HG02642 (cell line): ENCODE data around the gene MGST1.
A peak's percentile ranks its signal among the peaks of the same experiment; 100 is the strongest.

Experiments used
- ATAC-seq: cut with Tn5 transposase; IDR thresholded peaks from one replicate; pipeline ENCODE4 v1.9.1; 2021; ENCODE audit warnings: mild to moderate bottlenecking; ENCODE audit not compliant: unreplicated experiment, poor library complexity

MGST1 gene

DNA sequence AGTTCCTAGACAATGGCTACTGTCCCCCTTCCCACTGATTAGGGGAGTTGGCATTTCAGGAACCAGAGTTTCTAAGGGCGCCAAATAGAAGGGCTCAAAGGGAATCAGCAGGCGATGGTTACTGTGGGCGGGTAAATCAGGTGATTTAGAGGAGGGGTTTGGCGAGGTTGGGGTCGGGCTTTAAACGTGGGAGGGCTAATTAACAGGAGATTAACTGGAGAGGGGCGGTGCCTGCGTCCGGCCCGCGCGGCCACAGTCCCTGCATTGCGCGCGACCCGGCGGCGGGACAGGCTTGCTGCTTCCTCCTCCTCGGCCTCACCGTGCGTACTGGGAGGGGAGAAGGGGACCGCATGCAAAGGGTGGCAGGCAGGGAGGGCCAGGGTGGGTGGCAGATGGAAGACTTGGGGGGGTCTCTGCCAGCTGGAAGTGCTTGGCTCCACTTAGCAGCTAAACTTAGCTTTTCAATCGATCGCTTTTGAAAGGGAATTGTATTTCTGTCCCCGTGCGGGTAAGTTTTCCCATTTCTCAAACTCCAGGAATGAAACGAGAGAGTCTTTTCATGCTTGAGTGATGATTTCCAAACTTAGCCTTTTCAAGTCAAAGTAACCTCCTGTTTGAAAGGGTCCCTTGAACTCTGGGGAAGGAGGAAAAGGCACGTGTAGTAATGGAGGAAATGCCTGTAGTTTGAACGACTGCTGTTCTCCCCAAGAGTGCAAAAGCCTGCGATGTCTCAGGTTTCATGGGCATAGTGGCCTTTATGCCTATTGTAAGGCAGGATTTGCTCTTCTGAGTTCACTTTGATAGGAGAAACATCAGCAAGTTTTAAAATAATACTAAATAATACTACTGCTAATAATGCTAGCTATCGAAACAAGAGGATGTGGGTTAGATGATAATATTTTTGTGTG is at the start of gene MGST1:
TSS of gene MGST1 (plus strand) at position 255 of the 908 bp plus-strand sequence. CDS start 6,608 bp downstream, outside the sequence.
- peak; percentile 76 for ATAC-seq

- no peak for ATAC-seq
These were observed 48.0 kb upstream of the MGST1 start for GRCh38 chr12:16299403-16299802.

GRCh38 chr12:16300122-16300521 is 47.3 kb upstream of the MGST1 start:
- no peak for ATAC-seq

DNA sequence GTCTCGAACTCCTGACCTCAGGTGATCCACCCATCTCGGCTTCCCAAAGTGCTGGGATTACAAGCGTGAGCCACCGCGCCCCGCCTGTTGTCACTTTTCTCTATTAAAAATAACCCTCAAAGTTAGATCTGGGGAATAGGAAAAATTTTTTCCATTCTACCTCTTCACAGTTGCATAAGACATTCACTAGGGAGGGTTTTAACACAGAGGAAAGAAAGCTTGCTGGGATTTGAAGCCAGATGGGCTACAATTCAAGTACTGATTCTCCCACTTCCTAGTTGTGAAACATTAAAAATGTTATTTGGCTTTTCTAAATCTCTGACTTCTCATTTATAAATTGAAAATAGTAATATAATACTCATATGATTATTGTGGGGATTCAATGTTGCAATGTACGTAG is 46.7 kb upstream of the MGST1 start:
- ATAC-seq = no peak

GRCh38 chr12:16303939-16304338 is 43.5 kb upstream of the MGST1 start:
- ATAC-seq = no peak

GRCh38 chr12:16307856-16308475 is 39.5 kb upstream of the MGST1 start:
- no peak for ATAC-seq

DNA sequence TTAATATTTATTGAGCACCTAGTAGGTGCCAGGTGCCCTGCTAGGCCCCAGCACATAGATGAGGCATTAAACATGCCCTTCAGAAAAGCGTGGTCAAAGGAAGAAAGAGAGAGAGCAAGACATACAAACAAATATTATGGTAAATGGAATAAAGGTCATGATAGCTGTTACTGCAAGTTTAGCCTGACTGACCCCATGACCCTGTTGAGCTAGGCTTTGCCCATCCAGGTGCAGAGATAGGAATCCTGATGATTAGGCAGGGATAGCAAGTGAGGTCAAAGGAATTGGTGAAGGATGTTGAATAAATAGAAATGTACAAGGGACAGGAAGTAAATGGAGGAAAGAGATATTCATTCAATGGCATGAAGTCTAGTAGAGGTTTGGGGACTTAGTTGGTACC is 36.5 kb upstream of the MGST1 start:
- ATAC-seq = no peak

DNA sequence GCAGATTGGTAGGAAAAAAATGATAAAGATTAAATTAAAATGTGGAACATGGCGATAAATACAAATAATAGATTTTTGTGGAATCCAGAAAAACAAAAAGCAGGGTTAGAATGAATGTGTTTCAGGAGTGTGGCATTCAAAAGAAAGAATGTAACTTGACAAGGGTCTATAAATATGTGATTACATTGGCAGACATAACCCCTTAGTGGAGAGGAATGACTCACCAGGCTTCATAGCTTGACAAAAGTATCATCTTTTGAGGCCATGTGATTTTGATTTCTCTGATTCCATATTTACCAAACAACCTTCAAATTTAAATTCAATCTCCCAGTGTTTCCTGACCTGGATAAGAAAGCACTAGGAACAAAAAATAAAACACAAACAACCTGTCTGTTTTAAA is 24.4 kb upstream of the MGST1 start:
- ATAC-seq = no peak

- no peak for ATAC-seq
These were observed 23.8 kb upstream of the MGST1 start for GRCh38 chr12:16323638-16324037.

- no peak for ATAC-seq
These were observed 23.2 kb upstream of the MGST1 start for GRCh38 chr12:16324272-16324671.

DNA sequence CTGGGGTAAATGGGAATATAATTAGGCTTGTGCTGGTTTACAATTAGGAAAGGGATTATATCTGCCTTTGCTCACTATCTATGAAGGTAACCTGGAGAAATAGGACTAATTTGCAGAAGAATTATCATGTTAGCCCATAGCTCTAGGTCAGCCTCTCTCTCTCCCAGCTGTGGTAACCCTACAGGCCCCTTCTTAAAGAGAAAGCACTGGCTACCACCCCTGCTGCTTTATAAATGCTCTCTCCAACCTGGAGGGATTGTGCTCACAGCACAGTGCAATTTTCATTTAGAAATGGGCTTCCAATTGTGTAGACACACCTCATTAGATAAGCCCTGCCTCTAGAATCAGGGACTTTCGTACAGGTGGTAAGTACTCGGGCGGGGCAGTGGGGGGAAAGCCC is 22.7 kb upstream of the MGST1 start:
- ATAC-seq = no peak

- ATAC-seq = no peak
These were observed 22.0 kb upstream of the MGST1 start for GRCh38 chr12:16325426-16325825.

DNA sequence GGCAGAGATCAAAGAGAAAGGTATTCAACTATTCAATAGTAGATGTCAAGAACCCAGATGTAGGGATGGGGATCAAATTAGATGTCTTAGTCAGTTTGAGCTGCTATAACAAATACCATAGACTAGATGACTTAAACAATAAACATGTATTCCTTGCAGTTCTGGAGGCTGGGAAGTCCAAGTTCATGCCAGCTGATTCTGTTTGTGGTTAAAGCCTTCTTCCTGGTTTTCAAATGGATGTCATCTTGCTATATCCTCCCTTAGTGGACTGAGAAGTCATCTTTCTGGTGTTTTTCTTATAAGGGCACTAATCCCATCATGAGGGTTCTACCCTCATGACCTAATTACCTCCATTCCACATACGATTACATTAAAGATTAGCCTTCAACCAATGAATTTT is 19.5 kb upstream of the MGST1 start:
- ATAC-seq = no peak

- no peak for ATAC-seq
These were observed 17.9 kb upstream of the MGST1 start for GRCh38 chr12:16329594-16329993.

DNA sequence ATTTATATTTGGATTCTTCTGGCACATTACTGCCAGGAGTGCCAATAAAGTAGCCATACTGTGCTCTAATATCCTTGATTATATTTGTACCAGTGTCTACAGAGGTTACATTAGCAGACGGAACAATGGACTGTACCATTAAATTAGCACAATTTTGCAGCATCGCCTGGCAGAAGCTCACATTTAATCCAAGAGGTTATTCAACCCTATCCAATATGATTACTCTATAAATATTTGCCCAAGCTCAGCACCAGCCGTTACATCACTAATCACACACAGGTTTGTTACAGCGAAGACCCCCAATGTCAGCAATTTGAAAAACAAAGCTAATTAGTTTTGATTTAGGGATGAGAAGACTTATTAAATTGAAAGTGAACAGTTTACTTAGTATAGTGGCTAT is 16.9 kb upstream of the MGST1 start:
- ATAC-seq = no peak

DNA sequence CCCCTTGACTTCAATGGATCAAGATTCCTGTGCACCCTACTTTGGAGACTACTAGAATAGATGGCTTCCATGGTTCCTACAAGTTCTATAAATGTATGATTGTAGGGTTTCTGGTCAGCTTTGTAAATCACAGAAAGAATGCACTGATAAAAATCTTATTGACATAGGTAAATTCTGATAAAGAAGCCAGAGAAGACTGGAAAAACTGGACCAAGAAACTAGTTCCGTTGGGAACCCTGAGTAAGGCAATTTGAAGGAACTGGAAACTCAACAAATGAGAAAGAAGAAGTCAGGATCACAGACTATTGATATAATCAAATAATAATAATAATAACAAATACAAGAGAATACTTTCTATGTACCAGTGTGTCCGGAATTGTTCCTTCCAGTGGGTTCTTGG is 15.4 kb upstream of the MGST1 start:
- no peak for ATAC-seq

- no peak for ATAC-seq
These were observed 11.6 kb upstream of the MGST1 start for GRCh38 chr12:16335838-16336237.

- no peak for ATAC-seq
These were observed 3.2 kb upstream of the MGST1 start for GRCh38 chr12:16344269-16344668.

GRCh38 chr12:16345105-16345504 is 2.3 kb upstream of the MGST1 start:
- ATAC-seq = no peak

DNA sequence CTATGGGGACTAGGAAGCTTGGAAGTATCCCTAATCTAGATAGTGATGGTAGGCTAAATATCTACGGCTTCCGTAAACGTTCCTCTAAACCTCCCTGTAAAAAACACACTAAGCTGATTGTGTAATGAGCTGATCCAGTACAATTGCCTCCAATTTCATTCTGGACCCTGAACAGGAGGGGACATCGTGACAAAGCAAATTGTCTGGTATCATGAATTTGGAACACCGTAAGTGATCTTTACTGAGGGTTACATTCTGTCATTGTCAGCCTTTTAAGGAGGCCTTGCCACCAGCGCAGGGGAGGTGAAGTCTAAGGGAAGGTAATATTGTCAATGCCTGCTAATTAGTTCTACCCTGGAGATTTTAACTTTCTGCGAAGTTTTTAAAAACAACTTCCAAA is 487 bp upstream of the MGST1 start:
- ATAC-seq = no peak

- peak; percentile 53 for ATAC-seq
These were observed 1.1 kb downstream of the MGST1 start for GRCh38 chr12:16348435-16349130.
